Islet of Langerhans (tissue), 1 donor: ENCODE results near the gene GPR21.

Experiments used
- FAIRE-seq: peaks from one replicate; lab custom pipeline; 2011; peaks lifted over from hg19 to GRCh38; lab: Jason Lieb, UNC

Gene GPR21

GRCh38 chr9:123034881-123035510 lies 1.5 kb downstream of the GPR21 start:
- FAIRE-seq: no peak

GRCh38 chr9:123035791-123036190 lies 2.3 kb downstream of the GPR21 start:
- no peak for FAIRE-seq

- peak; percentile 73 for FAIRE-seq
Measured at GRCh38 chr9:123036893-123037545, 3.6 kb downstream of the GPR21 start.

GRCh38 chr9:123039617-123040219 lies 6.3 kb downstream of the GPR21 start:
- FAIRE-seq: no peak

- FAIRE-seq: no peak
Measured at GRCh38 chr9:123040801-123041200, 7.3 kb downstream of the GPR21 start.

GRCh38 chr9:123041489-123041888 lies 8.0 kb downstream of the GPR21 start:
- FAIRE-seq: no peak

- no peak for FAIRE-seq
Measured at GRCh38 chr9:123043081-123043939, 9.8 kb downstream of the GPR21 start.

- no peak for FAIRE-seq
Measured at GRCh38 chr9:123044586-123044985, 11.1 kb downstream of the GPR21 start.

GRCh38 chr9:123046406-123047195 lies 13.1 kb downstream of the GPR21 start:
- FAIRE-seq: no peak

GRCh38 chr9:123048748-123049147 lies 15.3 kb downstream of the GPR21 start:
- FAIRE-seq: no peak

- FAIRE-seq: no peak
Measured at GRCh38 chr9:123049589-123050222, 16.2 kb downstream of the GPR21 start.

GRCh38 chr9:123053046-123053445 lies 19.6 kb downstream of the GPR21 start:
- no peak for FAIRE-seq

- no peak for FAIRE-seq
Measured at GRCh38 chr9:123053711-123054110, 20.2 kb downstream of the GPR21 start.

- no peak for FAIRE-seq
Measured at GRCh38 chr9:123058834-123059233, 25.4 kb downstream of the GPR21 start.

GRCh38 chr9:123059472-123060220 lies 26.2 kb downstream of the GPR21 start:
- FAIRE-seq: no peak

- FAIRE-seq: no peak
Measured at GRCh38 chr9:123061216-123061615, 27.7 kb downstream of the GPR21 start.

GRCh38 chr9:123062351-123063176 lies 29.1 kb downstream of the GPR21 start:
- FAIRE-seq: no peak

- FAIRE-seq: no peak
Measured at GRCh38 chr9:123063177-123063598, 29.7 kb downstream of the GPR21 start.

- no peak for FAIRE-seq
Measured at GRCh38 chr9:123063896-123064295, 30.4 kb downstream of the GPR21 start.

- no peak for FAIRE-seq
Measured at GRCh38 chr9:123064716-123065115, 31.2 kb downstream of the GPR21 start.
